Measurements from ENCODE around the gene SGCD.

DNA sequence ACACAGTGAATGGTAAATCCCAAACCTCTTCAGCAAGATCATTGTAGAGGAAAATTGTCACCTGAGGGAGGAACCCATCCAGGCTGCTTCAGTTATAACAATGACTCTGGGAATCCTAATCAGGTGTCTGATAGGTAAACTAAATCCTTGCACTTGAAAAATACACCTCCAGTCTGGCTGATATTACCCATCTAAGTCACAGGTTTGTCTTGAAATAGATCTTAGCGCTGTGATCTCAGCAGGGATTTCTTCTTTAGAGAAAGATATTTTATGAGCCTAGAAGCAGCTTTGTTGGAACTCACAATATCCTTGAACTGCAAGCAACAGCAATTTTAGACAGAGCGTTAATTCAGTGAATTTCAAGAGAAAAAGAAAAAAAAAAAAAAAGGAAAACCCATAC, 149.7 kb downstream of the SGCD start:
- TF ChIP-seq POLR2A (IDR thresholded peaks at IDR 0.05), result no peak
- TF ChIP-seq, protein P1, sequence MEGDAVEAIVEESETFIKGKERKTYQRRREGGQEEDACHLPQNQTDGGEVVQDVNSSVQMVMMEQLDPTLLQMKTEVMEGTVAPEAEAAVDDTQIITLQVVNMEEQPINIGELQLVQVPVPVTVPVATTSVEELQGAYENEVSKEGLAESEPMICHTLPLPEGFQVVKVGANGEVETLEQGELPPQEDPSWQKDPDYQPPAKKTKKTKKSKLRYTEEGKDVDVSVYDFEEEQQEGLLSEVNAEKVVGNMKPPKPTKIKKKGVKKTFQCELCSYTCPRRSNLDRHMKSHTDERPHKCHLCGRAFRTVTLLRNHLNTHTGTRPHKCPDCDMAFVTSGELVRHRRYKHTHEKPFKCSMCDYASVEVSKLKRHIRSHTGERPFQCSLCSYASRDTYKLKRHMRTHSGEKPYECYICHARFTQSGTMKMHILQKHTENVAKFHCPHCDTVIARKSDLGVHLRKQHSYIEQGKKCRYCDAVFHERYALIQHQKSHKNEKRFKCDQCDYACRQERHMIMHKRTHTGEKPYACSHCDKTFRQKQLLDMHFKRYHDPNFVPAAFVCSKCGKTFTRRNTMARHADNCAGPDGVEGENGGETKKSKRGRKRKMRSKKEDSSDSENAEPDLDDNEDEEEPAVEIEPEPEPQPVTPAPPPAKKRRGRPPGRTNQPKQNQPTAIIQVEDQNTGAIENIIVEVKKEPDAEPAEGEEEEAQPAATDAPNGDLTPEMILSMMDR (IDR thresholded peaks at IDR 0.05), result no peak

Measured in transverse colon (tissue), 3 donors.